Measurements from ENCODE around the gene LARP7.

Gene LARP7

DNA sequence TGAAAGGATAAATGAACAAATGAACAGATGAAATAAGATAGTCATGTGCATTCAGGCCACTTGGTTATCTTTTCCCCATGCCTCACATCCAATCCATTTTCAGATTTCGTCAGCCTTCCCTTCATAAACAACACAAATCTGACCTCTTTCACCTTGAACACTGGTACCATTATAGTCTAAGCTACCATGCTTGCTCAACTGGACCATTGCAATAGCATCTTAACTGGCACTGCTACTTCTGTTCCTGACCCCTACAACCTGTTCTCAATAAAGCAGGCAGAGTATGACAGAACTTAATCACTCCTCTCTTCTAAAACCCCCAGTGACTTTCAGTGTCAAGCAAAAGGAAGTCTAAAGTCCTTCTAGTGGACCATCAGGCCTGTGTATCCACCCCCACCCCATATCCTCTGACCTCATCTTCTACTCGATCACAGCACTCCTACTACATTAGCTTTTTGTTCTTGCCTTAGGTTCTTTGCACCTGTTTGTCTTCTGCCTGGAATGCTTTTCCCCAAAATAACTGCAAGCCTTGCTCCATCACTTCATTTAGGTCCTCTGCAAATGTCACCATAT is 40.7 kb downstream of the LARP7 start:
- H4K8ac ChIP-seq (ENCODE audit: low read depth, low read length), result no peak overlapping the region
- no peak overlapping the region for H3K9ac ChIP-seq (ENCODE audit: low read length)
- H3K4me1 ChIP-seq (ENCODE audit: control insufficient read depth in 1 of 2, insufficient read depth in 2 of 2, low read length in 2 of 2), result no peaks in the 10 kb centered on the region
- H3K27ac ChIP-seq (ENCODE audit: low read depth, low read length), result no peak overlapping the region
- H2BK5ac ChIP-seq (ENCODE audit: low read depth, low read length, poor library complexity), result no peak overlapping the region
- H3K79me1 ChIP-seq (ENCODE audit: low read length), result no peaks in the 10 kb centered on the region
- no peaks in the 10 kb centered on the region for H3K9me3 ChIP-seq (ENCODE audit: insufficient read depth, low read depth, low read length)
- no peak overlapping the region for H3K14ac ChIP-seq (ENCODE audit: low read length)
- no peak overlapping the region for H2AK5ac ChIP-seq (ENCODE audit: low read length)
- H3K79me2 ChIP-seq (ENCODE audit: control insufficient read depth, insufficient read depth, low read length, poor library complexity), result no peaks in the 10 kb centered on the region
- H3K23ac ChIP-seq (ENCODE audit: low read length), result no peak overlapping the region
- no peak overlapping the region for H2BK12ac ChIP-seq (ENCODE audit: low read length)
- no peak overlapping the region for H3K18ac ChIP-seq (ENCODE audit: low read length)
- no peaks in the 10 kb centered on the region for H3K36me3 ChIP-seq (ENCODE audit: control insufficient read depth in 1 of 2, insufficient read depth in 2 of 2, low read length in 2 of 2)
- WGBS (ENCODE audit: extremely low coverage, insufficient coverage, insufficient read length), result no CpG with 5 or more reads among the region's 2 CpGs
- no peak overlapping the region for H2AFZ ChIP-seq (ENCODE audit: insufficient read depth, low read length, poor library complexity)
- DNase-seq, result no peak
- no peak overlapping the region for H3K4me2 ChIP-seq (ENCODE audit: low read length)
- H2BK120ac ChIP-seq (ENCODE audit: insufficient read depth, low read length, poor library complexity), result no peak overlapping the region
- no peak overlapping the region for H3K4ac ChIP-seq (ENCODE audit: low read depth, low read length)
- H3K4me3 ChIP-seq (ENCODE audit: low read depth, low read length), result no peak overlapping the region
- no peak overlapping the region for H4K12ac ChIP-seq (ENCODE audit: low read depth, low read length)
- no peak overlapping the region for H4K91ac ChIP-seq (ENCODE audit: low read depth, low read length)
- H3K27me3 ChIP-seq (ENCODE audit: insufficient read depth, low read length), result no peaks in the 10 kb centered on the region

DNA sequence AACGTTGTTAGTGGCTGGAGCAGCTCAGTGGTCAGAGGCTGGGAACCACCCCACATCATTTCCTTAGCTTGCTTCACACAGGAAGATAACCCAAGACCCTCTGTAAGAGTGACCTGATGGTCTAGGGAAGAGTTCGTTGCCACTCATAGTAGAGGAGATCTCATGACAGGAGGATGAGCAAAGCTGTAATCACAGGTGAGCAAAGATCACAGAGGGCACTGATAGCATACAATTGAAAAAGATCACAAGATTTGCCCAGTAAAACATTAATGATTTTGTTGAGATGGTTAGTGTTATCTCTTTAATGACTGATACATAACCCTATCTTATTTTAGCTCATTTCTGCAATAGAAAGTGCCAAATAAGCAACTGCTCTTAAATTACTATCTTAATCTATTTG is 44.1 kb downstream of the LARP7 start:
- Histone ChIP-seq H3K18ac (ENCODE audit: low read length) (no peak overlapping the region), H3K79me1 (ENCODE audit: low read length) (no peaks in the 10 kb centered on the region), H3K27me3 (ENCODE audit: insufficient read depth, low read length) (no peaks in the 10 kb centered on the region), H3K36me3 (ENCODE audit: control insufficient read depth in 1 of 2, insufficient read depth in 2 of 2, low read length in 2 of 2) (no peaks in the 10 kb centered on the region), H3K23ac (ENCODE audit: low read length) (no peak overlapping the region), H3K9ac (ENCODE audit: low read length) (no peak overlapping the region), H3K9me3 (ENCODE audit: insufficient read depth, low read depth, low read length) (no peaks in the 10 kb centered on the region), H2AK5ac (ENCODE audit: low read length) (no peak overlapping the region), H3K4me3 (ENCODE audit: low read depth, low read length) (no peak overlapping the region), H3K4me1 (ENCODE audit: control insufficient read depth in 1 of 2, insufficient read depth in 2 of 2, low read length in 2 of 2) (no peaks in the 10 kb centered on the region), H3K14ac (ENCODE audit: low read length) (no peak overlapping the region), H2BK120ac (ENCODE audit: insufficient read depth, low read length, poor library complexity) (no peak overlapping the region), H3K27ac (ENCODE audit: low read depth, low read length) (no peak overlapping the region), H3K4me2 (ENCODE audit: low read length) (no peak overlapping the region), H2BK5ac (ENCODE audit: low read depth, low read length, poor library complexity) (no peak overlapping the region), H4K8ac (ENCODE audit: low read depth, low read length) (no peak overlapping the region), H3K4ac (ENCODE audit: low read depth, low read length) (no peak overlapping the region), H2AFZ (ENCODE audit: insufficient read depth, low read length, poor library complexity) (no peak overlapping the region), H3K79me2 (ENCODE audit: control insufficient read depth, insufficient read depth, low read length, poor library complexity) (no peaks in the 10 kb centered on the region), H4K12ac (ENCODE audit: low read depth, low read length) (no peak overlapping the region), H2BK12ac (ENCODE audit: low read length) (no peak overlapping the region), H4K91ac (ENCODE audit: low read depth, low read length) (no peak overlapping the region)
- no peak for DNase-seq
- no CpG with 5 or more reads among the region's 2 CpGs for WGBS (ENCODE audit: extremely low coverage, insufficient coverage, insufficient read length)

DNA sequence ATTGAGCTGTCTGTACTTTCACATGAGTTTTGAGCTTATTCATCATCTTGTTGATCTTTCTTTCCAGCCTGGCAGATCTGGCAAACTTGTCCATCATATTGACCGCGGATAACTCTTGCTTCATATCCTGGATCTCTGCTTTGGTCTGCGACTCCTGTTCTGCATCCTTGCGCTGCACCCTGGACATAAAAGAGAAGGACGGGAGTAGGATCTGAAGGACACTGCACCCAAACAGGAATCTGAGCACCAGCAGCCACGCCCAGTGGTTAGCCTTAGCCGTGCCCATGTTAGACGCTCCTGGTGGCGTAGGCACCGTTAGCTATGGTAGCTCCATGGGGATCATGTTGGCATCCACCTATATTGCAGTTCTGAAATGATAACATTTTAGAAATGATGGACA is 56.6 kb downstream of the LARP7 start:
- H3K27me3 ChIP-seq (ENCODE audit: insufficient read depth, low read length), result no peaks in the 10 kb centered on the region
- H3K36me3 ChIP-seq (ENCODE audit: control insufficient read depth in 1 of 2, insufficient read depth in 2 of 2, low read length in 2 of 2), result no peaks in the 10 kb centered on the region
- no peak overlapping the region for H3K23ac ChIP-seq (ENCODE audit: low read length)
- H3K27ac ChIP-seq (ENCODE audit: low read depth, low read length), result no peak overlapping the region
- no peaks in the 10 kb centered on the region for H3K9me3 ChIP-seq (ENCODE audit: insufficient read depth, low read depth, low read length)
- no peak overlapping the region for H4K91ac ChIP-seq (ENCODE audit: low read depth, low read length)
- H3K79me1 ChIP-seq (ENCODE audit: low read length), result no peaks in the 10 kb centered on the region
- H2BK12ac ChIP-seq (ENCODE audit: low read length), result no peak overlapping the region
- H2BK5ac ChIP-seq (ENCODE audit: low read depth, low read length, poor library complexity), result no peak overlapping the region
- no CpG with 5 or more reads among the region's 10 CpGs for WGBS (ENCODE audit: extremely low coverage, insufficient coverage, insufficient read length)
- no peak overlapping the region for H3K4me3 ChIP-seq (ENCODE audit: low read depth, low read length)
- no peak overlapping the region for H2BK120ac ChIP-seq (ENCODE audit: insufficient read depth, low read length, poor library complexity)
- no peak overlapping the region for H4K12ac ChIP-seq (ENCODE audit: low read depth, low read length)
- H3K18ac ChIP-seq (ENCODE audit: low read length), result no peak overlapping the region
- H3K14ac ChIP-seq (ENCODE audit: low read length), result no peak overlapping the region
- no peaks in the 10 kb centered on the region for H3K4me1 ChIP-seq (ENCODE audit: control insufficient read depth in 1 of 2, insufficient read depth in 2 of 2, low read length in 2 of 2)
- H2AFZ ChIP-seq (ENCODE audit: insufficient read depth, low read length, poor library complexity), result no peak overlapping the region
- DNase-seq, result no peak
- no peaks in the 10 kb centered on the region for H3K79me2 ChIP-seq (ENCODE audit: control insufficient read depth, insufficient read depth, low read length, poor library complexity)
- H3K4ac ChIP-seq (ENCODE audit: low read depth, low read length), result no peak overlapping the region
- no peak overlapping the region for H3K9ac ChIP-seq (ENCODE audit: low read length)
- H4K8ac ChIP-seq (ENCODE audit: low read depth, low read length), result no peak overlapping the region
- no peak overlapping the region for H2AK5ac ChIP-seq (ENCODE audit: low read length)
- H3K4me2 ChIP-seq (ENCODE audit: low read length), result no peak overlapping the region

DNA sequence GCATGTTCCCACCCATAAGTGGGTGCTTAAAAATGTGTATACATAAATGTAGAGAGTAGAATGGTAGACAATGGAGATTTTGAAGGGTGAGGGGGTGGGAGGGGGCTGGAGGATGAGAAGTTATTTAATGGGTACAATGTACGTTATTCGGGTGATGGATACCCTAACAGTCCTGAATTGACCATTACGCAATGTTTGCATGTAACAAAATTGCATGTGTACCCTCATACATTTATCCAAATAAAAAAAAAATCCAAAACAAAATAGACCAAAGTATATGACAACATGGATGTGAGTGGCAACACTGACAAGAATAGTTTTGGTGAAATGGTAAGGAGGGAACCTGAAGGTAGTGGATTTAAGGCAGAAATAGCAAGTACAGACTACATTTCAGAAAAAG is 63.7 kb downstream of the LARP7 start:
- peaks cover 5% of the 10 kb centered on the region for H3K27me3 ChIP-seq (ENCODE audit: insufficient read depth, low read length)
- no peak overlapping the region for H2AK5ac ChIP-seq (ENCODE audit: low read length)
- WGBS (ENCODE audit: extremely low coverage, insufficient coverage, insufficient read length), result no CpG with 5 or more reads among the region's 3 CpGs
- H2AFZ ChIP-seq (ENCODE audit: insufficient read depth, low read length, poor library complexity), result no peak overlapping the region
- H3K79me1 ChIP-seq (ENCODE audit: low read length), result no peaks in the 10 kb centered on the region
- H3K4me2 ChIP-seq (ENCODE audit: low read length), result no peak overlapping the region
- H3K79me2 ChIP-seq (ENCODE audit: control insufficient read depth, insufficient read depth, low read length, poor library complexity), result no peaks in the 10 kb centered on the region
- H4K8ac ChIP-seq (ENCODE audit: low read depth, low read length), result no peak overlapping the region
- no peak overlapping the region for H3K27ac ChIP-seq (ENCODE audit: low read depth, low read length)
- H3K9me3 ChIP-seq (ENCODE audit: insufficient read depth, low read depth, low read length), result peaks cover 2% of the 10 kb centered on the region
- no peak overlapping the region for H3K4ac ChIP-seq (ENCODE audit: low read depth, low read length)
- no peak overlapping the region for H2BK12ac ChIP-seq (ENCODE audit: low read length)
- no peak for DNase-seq
- H2BK5ac ChIP-seq (ENCODE audit: low read depth, low read length, poor library complexity), result no peak overlapping the region
- H2BK120ac ChIP-seq (ENCODE audit: insufficient read depth, low read length, poor library complexity), result no peak overlapping the region
- no peak overlapping the region for H3K9ac ChIP-seq (ENCODE audit: low read length)
- H3K4me3 ChIP-seq (ENCODE audit: low read depth, low read length), result no peak overlapping the region
- H3K36me3 ChIP-seq (ENCODE audit: control insufficient read depth in 1 of 2, insufficient read depth in 2 of 2, low read length in 2 of 2), result no peaks in the 10 kb centered on the region
- H3K14ac ChIP-seq (ENCODE audit: low read length), result no peak overlapping the region
- no peaks in the 10 kb centered on the region for H3K4me1 ChIP-seq (ENCODE audit: control insufficient read depth in 1 of 2, insufficient read depth in 2 of 2, low read length in 2 of 2)
- no peak overlapping the region for H4K12ac ChIP-seq (ENCODE audit: low read depth, low read length)
- no peak overlapping the region for H3K18ac ChIP-seq (ENCODE audit: low read length)
- no peak overlapping the region for H3K23ac ChIP-seq (ENCODE audit: low read length)
- no peak overlapping the region for H4K91ac ChIP-seq (ENCODE audit: low read depth, low read length)
